Measurements from ENCODE around the gene ARHGEF10L.

The ARHGEF10L gene

GRCh38 chr1:17665054-17665453, 125.6 kb downstream of the ARHGEF10L start:
- DNase-seq (ENCODE audit: low read depth in 1 of 2, low spot score in 1 of 2): no peak
- Histone ChIP-seq H3K27ac (replicated peaks) (no peak overlapping the region), H3K4me3 (replicated peaks; ENCODE audit: insufficient read depth, low read length) (no peak overlapping the region), H3K27me3 (ENCODE audit: insufficient read depth, poor library complexity, severe bottlenecking) (no peaks in the 10 kb centered on the region)
- TF ChIP-seq GABPA (IDR thresholded peaks at IDR 0.05; ENCODE audit: low read depth) (no peak), SPI1 (IDR thresholded peaks at IDR 0.05; ENCODE audit: borderline replicate concordance, low read depth) (no peak), POLR2AphosphoS5 (IDR thresholded peaks at IDR 0.05; ENCODE audit: low read depth) (no peak), REST (IDR thresholded peaks at IDR 0.05; ENCODE audit: insufficient replicate concordance, low read depth) (no peak), CTCF (IDR thresholded peaks at IDR 0.05; ENCODE audit: insufficient read depth, low read length) (no peak)

DNA sequence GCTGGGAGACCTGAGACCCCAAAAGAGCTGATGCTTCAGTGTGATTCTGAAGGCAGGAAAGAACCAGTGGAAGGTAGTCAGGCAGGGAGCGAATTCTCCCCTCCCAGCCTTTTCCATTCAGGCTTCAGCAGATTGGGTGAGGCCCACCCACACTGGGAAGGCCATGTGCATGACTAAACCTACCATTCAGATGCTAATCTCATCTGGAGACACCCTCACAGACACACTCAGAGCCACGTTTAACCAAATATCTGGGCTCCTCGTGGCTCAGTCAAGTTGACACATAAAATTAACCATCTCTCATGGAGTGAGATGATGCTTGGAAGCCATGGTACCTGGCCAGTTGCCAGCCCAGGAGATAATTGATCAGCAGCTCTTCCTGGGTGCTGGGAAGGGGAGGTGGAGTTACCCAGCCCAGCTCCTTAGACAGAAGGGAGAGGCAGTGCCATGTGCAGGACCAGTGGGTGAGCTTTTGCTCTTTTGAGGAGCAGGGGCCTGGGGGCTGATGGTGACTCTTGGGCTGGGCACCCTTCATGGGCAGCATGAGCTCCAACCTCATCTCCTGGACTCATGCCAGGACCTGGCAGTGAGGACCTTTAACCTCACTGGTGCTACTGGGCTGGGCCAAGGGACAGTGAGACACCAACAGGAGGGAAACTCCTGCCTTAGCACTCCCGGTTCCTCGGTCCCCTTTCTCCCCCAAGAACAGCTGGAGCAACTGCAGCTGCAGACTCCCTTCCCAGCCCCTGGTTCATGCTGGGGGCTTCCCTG, 126.6 kb downstream of the ARHGEF10L start:
- TF ChIP-seq CTCF (IDR thresholded peaks at IDR 0.05; ENCODE audit: insufficient read depth, low read length) (no peak), GABPA (IDR thresholded peaks at IDR 0.05; ENCODE audit: low read depth) (no peak), POLR2AphosphoS5 (IDR thresholded peaks at IDR 0.05; ENCODE audit: low read depth) (no peak), REST (IDR thresholded peaks at IDR 0.05; ENCODE audit: insufficient replicate concordance, low read depth) (no peak), SPI1 (IDR thresholded peaks at IDR 0.05; ENCODE audit: borderline replicate concordance, low read depth) (no peak)
- no peak for DNase-seq (ENCODE audit: low read depth in 1 of 2, low spot score in 1 of 2)
- no peaks in the 10 kb centered on the region for H3K27me3 ChIP-seq (ENCODE audit: insufficient read depth, poor library complexity, severe bottlenecking)
- no peak overlapping the region for H3K27ac ChIP-seq (replicated peaks)
- no peak overlapping the region for H3K4me3 ChIP-seq (replicated peaks; ENCODE audit: insufficient read depth, low read length)

DNA sequence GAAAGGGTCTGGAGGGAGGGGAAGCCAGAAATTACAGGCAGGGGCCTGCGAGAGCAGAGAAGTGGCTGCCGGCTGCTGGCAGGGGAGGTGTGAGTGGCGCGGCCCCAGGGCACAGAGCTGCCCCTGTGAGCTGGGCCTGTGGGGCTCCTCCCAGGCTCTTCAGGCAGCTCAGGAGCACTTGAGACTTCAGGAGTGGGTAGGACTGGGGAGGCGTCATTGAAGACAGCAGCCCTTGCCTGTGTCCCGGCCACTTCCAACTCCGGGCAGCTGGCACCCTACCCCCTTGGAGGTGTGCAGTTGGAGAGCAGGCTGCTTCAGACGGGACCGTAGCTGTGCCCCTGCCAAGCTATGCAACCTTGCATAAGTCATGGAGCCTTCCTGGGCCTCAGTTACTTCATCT, 128.1 kb downstream of the ARHGEF10L start:
- Histone ChIP-seq H3K4me3 (replicated peaks; ENCODE audit: insufficient read depth, low read length) (no peak overlapping the region), H3K27ac (replicated peaks) (no peak overlapping the region)
- TF ChIP-seq POLR2AphosphoS5 (IDR thresholded peaks at IDR 0.05; ENCODE audit: low read depth) (no peak), CTCF (IDR thresholded peaks at IDR 0.05; ENCODE audit: insufficient read depth, low read length) (no peak), SPI1 (IDR thresholded peaks at IDR 0.05; ENCODE audit: borderline replicate concordance, low read depth) (no peak), GABPA (IDR thresholded peaks at IDR 0.05; ENCODE audit: low read depth) (no peak), REST (IDR thresholded peaks at IDR 0.05; ENCODE audit: insufficient replicate concordance, low read depth) (no peak)

More for the DNA sequence above, 128.1 kb downstream of the ARHGEF10L start:
- H3K27me3 ChIP-seq (ENCODE audit: insufficient read depth, poor library complexity, severe bottlenecking): no peaks in the 10 kb centered on the region
- DNase-seq (ENCODE audit: low read depth in 1 of 2, low spot score in 1 of 2): no peak
